Suprapubic skin (tissue), 4 donors: ENCODE results near the gene CACNA1S.

Experiments
- EP300 ChIP-seq: sonication (generic); formaldehyde crosslinking; IDR thresholded peaks from one replicate; pipeline ENCODE4 v1.6.1; 2017; ENCODE audit warnings: antibody characterized with exemption
- POLR2A ChIP-seq, 2 donors: fragments of 450-650 bp; IDR thresholded peaks; one replicate each; pipeline ENCODE4 v1.6.1; 2017; ENCODE audit warnings: antibody characterized with exemption in 2 of 2, mild to moderate bottlenecking in 2 of 2, moderate library complexity in 2 of 2
- POLR2AphosphoS5 ChIP-seq, 3 donors: sonication (generic); formaldehyde crosslinking; IDR thresholded peaks; one replicate each; pipeline ENCODE4 v1.6.1; 2017; ENCODE audit warnings: antibody characterized with exemption in 3 of 3
- TF ChIP-seq, protein P1 (sequence below), 2 donors: fragments of 200-600 bp in 1 of 2; fragments of 450-650 bp in 1 of 2; sonication (generic) in 1 of 2; IDR thresholded peaks; one replicate each; pipeline ENCODE4 v1.5.1; 2016 to 2019; ENCODE audit warnings: antibody characterized with exemption in 2 of 2, mild to moderate bottlenecking in 1 of 2, moderate library complexity in 1 of 2

DNA sequence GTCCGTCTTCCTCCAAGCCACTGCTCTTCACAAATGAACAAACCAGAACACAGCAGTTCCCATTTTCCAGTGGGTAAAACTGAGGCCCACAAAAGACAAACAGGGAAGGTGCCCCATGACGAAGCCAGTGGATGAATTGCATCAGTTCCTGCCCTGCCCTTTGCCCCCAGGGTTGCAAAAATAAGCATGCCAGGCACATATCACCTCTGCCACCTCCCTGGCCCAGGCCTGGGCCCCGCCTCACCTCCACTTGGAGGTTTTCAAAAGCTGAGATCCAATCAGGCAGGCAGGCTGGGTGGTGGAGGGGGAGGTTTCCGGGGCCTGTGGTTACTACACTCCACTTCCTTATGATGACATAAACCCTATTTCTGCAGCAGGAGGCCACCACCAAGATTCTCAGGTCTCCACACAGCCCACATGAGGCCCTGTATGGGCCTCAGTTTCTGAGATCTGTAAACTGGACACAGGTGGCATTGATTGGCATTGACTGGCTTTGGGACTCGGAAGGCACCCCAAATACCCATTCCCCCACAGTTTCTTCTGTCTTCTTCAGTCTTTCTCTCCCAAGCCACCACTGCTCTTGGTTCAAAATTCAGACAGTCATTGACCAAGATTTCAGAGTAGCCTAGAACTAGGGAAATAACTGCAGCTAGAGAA is 92.8 kb downstream of the CACNA1S start:
- TF ChIP-seq, protein P1, sequence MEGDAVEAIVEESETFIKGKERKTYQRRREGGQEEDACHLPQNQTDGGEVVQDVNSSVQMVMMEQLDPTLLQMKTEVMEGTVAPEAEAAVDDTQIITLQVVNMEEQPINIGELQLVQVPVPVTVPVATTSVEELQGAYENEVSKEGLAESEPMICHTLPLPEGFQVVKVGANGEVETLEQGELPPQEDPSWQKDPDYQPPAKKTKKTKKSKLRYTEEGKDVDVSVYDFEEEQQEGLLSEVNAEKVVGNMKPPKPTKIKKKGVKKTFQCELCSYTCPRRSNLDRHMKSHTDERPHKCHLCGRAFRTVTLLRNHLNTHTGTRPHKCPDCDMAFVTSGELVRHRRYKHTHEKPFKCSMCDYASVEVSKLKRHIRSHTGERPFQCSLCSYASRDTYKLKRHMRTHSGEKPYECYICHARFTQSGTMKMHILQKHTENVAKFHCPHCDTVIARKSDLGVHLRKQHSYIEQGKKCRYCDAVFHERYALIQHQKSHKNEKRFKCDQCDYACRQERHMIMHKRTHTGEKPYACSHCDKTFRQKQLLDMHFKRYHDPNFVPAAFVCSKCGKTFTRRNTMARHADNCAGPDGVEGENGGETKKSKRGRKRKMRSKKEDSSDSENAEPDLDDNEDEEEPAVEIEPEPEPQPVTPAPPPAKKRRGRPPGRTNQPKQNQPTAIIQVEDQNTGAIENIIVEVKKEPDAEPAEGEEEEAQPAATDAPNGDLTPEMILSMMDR (IDR thresholded peaks at IDR 0.05): no peak
- no peak for TF ChIP-seq POLR2A (IDR thresholded peaks at IDR 0.05)
- TF ChIP-seq POLR2AphosphoS5 (IDR thresholded peaks at IDR 0.05): no peak
- TF ChIP-seq EP300: no peak
